Measurements from ENCODE around the gene ZSCAN1. TPM values are rescaled to one million over a fixed set of nuclear protein-coding genes. Genes with fewer than 3 reads are reported as not detected.
A peak's percentile ranks its signal among the peaks of the same experiment; 100 is the strongest.

The ZSCAN1 gene
- total RNA-seq, 4 donors from 2014 or later: not detected

- Histone ChIP-seq H3K9me3 (peaks cover 0 to 42% (median 17%) of the 10 kb centered on the region in 4 donors), H3K36me3 (peaks cover 7 to 54% (median 16%) of the 10 kb centered on the region in 4 donors), H3K27me3 (no peaks in the 10 kb centered on the region), H3K4me3 (no peak overlapping the region), H3K4me1 (peaks cover 12 to 24% (median 21%) of the 10 kb centered on the region in 4 donors), H3K27ac (replicated peaks in 1 of 4) (no peak overlapping the region)
- DNase-seq (ENCODE audit: extremely low spot score): no peak
- no peak for TF ChIP-seq CTCF (IDR thresholded peaks at IDR 0.05)
- no peak for TF ChIP-seq POLR2A (IDR thresholded peaks at IDR 0.05; ENCODE audit: low read depth)
- TF ChIP-seq EP300 (IDR thresholded peaks at IDR 0.05): no peak
- no peak for TF ChIP-seq POLR2AphosphoS5 (IDR thresholded peaks at IDR 0.05)
- intact Hi-C loops (cut with DNase I): loop anchor here (10.0 kb wide), 1 partner anchor 78 kb away; no protein-coding TSS in a partner anchor
- WGBS: 92% methylated on average over 7 of the region's 7 CpGs
Observed at GRCh38 chr19:58093071-58093470, 59.2 kb downstream of the ZSCAN1 start.

- intact Hi-C loops (cut with DNase I): loop anchor here (10.0 kb wide), 1 partner anchor 81 kb away; no protein-coding TSS in a partner anchor
- Histone ChIP-seq H3K27me3 (no peaks in the 10 kb centered on the region), H3K9me3 (peaks cover 0 to 26% (median 11%) of the 10 kb centered on the region in 4 donors), H3K27ac (replicated peaks in 1 of 4) (no peak overlapping the region), H3K36me3 (peaks cover 0 to 36% (median 3%) of the 10 kb centered on the region in 4 donors), H3K4me1 (peaks cover 19 to 29% (median 27%) of the 10 kb centered on the region in 4 donors), H3K4me3 (no peak overlapping the region)
- DNase-seq (ENCODE audit: extremely low spot score): no peak
- 100% methylated on average over 6 of the region's 10 CpGs for WGBS
- TF ChIP-seq POLR2AphosphoS5 (IDR thresholded peaks at IDR 0.05) (no peak), POLR2A (IDR thresholded peaks at IDR 0.05; ENCODE audit: low read depth) (no peak), CTCF (IDR thresholded peaks at IDR 0.05) (no peak), EP300 (IDR thresholded peaks at IDR 0.05) (no peak)
Observed at GRCh38 chr19:58095328-58095727, 61.5 kb downstream of the ZSCAN1 start.

GRCh38 chr19:58096884-58097283, 63.1 kb downstream of the ZSCAN1 start:
- intact Hi-C loops (cut with DNase I): loop anchor here (10.0 kb wide), 1 partner anchor 82 kb away; no protein-coding TSS in a partner anchor
- Histone ChIP-seq H3K36me3 (peaks cover 0 to 28% (median 3%) of the 10 kb centered on the region in 4 donors), H3K9me3 (peaks cover 0 to 24% (median 11%) of the 10 kb centered on the region in 4 donors), H3K27me3 (no peaks in the 10 kb centered on the region), H3K4me1 (peaks cover 19 to 29% (median 27%) of the 10 kb centered on the region in 4 donors), H3K4me3 (peak overlapping the region; percentile 70 to 97 (median 76)), H3K27ac (replicated peaks in 1 of 4) (peak overlapping the region in 3 of 4 donors; percentile 93 to 96 (median 96))
- DNase-seq (ENCODE audit: extremely low spot score): no peak
- TF ChIP-seq EP300 (IDR thresholded peaks at IDR 0.05) (no peak), POLR2A (IDR thresholded peaks at IDR 0.05; ENCODE audit: low read depth) (no peak), CTCF (IDR thresholded peaks at IDR 0.05) (no peak), POLR2AphosphoS5 (IDR thresholded peaks at IDR 0.05) (no peak)
- WGBS: 84% methylated on average over 13 of the region's 13 CpGs

- H3K27me3 ChIP-seq: no peaks in the 10 kb centered on the region
- 28% methylated on average over 8 of the region's 8 CpGs for WGBS
- H3K27ac ChIP-seq (replicated peaks in 1 of 4): peak overlapping the region; percentile 91 to 96 (median 94)
- H3K4me3 ChIP-seq: peak overlapping the region; percentile 70 to 97 (median 76)
- intact Hi-C loops (cut with DNase I): loop anchor here (10.0 kb wide), 1 partner anchor 83 kb away; no protein-coding TSS in a partner anchor
- peaks cover 0 to 23% (median 3%) of the 10 kb centered on the region in 4 donors for H3K36me3 ChIP-seq
- peaks cover 0 to 24% (median 13%) of the 10 kb centered on the region in 4 donors for H3K9me3 ChIP-seq
- no peak for DNase-seq (ENCODE audit: extremely low spot score)
- peaks cover 19 to 29% (median 27%) of the 10 kb centered on the region in 4 donors for H3K4me1 ChIP-seq
- TF ChIP-seq POLR2AphosphoS5 (IDR thresholded peaks at IDR 0.05): no peak
- TF ChIP-seq EP300 (IDR thresholded peaks at IDR 0.05): no peak
- TF ChIP-seq POLR2A (IDR thresholded peaks at IDR 0.05; ENCODE audit: low read depth): no peak
- TF ChIP-seq CTCF (IDR thresholded peaks at IDR 0.05): no peak
Observed at GRCh38 chr19:58097349-58097748, 63.5 kb downstream of the ZSCAN1 start.
